22Rv1 (cell line): ENCODE measurements around the gene FAM107B.

Experiments
- CTCF ChIP-seq: fragments of 450-650 bp; IDR thresholded peaks from 2 replicates; pipeline ENCODE4 v1.5.1; 2017; ENCODE audit warnings: mild to moderate bottlenecking
- ZFX ChIP-seq: fragments of 450-650 bp; IDR thresholded peaks from 2 replicates; pipeline ENCODE4 v1.6.1; 2017; ENCODE audit warnings: antibody characterized with exemption, borderline replicate concordance

DNA sequence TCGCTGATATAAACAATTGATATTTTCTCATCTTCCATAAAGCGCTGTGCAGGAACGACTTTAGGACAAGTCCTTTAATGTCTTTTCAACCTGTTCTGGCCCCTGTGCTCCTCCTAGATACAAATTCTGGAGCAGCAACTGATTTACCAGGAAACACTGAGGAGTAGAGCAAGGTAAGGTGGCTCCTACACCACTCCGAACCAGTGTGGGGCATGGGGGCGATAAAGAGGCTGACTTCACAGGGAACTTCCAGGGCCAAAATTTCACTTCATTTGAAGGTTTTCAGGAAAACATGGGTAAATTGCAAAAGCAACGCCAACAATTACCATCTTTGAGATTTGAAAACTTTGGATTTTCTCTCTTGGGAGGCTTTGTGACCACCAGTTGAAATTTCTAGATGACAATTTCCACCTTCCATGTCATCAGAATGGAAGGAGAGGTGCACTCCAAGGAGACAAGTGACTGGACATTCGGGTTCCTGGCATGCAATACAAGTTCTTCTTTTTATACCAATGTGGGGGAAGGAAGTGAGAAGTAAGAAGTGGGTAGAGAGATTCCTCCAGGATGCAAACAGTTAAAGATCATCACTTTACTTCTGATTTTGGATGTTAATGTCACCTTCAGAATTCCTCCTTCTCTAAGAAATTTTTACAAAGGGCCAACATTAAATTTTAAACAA, 118.5 kb downstream of the FAM107B start:
- TF ChIP-seq CTCF (no peak), ZFX (no peak)
